Measurements from ENCODE around the gene CBFA2T3. TPM values are rescaled to one million over a fixed set of nuclear protein-coding genes. Genes with fewer than 3 reads are reported as not detected.

Gene CBFA2T3
- total RNA-seq, 1 donor from 2014 or later: 2.4 TPM

DNA sequence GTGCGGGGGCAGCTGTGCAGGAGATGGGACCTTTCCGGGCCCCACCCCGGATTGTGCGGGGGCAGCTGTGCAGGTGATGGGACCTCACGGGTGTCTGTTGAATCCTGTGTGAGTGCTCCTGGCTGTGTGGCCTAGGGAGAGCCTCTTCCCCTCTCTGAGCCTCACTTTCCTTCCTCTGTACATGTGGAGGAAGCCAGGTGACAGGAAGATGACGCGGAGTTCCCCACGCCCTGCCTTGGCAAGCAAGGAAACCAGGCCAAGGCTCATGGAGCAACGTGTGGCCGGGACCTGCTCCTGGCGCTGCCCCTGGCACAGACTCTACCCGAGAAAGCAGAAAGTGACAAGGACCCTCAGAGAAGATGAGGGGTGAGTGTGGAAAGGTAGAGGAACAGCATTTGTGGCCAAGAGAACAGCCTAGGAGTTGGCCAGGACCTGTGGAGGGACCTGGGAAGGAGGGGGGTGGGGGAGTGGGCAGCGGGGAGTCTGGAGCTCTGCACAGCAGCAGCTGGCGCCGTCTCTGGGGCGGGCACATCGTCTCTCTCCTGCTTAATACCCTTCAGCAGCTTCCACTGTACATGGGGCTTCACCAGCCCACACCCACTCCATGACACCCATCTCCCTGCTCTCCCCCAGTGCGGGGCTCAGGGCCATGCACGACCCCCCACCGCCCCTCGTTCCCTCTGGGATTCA is 72.2 kb downstream of the CBFA2T3 start:
- Histone ChIP-seq H3K9ac (ENCODE audit: low read length) (no peak overlapping the region), H3K4me1 (ENCODE audit: insufficient read depth, low read length) (peaks cover 3% of the 10 kb centered on the region), H3K27me3 (ENCODE audit: insufficient read depth, low read length) (no peaks in the 10 kb centered on the region), H2AFZ (ENCODE audit: low read depth, low read length) (no peak overlapping the region), H3K36me3 (ENCODE audit: insufficient read depth, low read length) (no peaks in the 10 kb centered on the region), H3K9me3 (ENCODE audit: insufficient read depth, low read depth, low read length) (no peaks in the 10 kb centered on the region), H3K4me2 (ENCODE audit: low read length) (no peak overlapping the region), H4K20me1 (ENCODE audit: insufficient read depth, low read length) (no peaks in the 10 kb centered on the region), H3K4me3 (ENCODE audit: insufficient read depth, low read depth, low read length) (no peak overlapping the region), H3K27ac (ENCODE audit: low read depth, low read length) (no peak overlapping the region), H3K79me2 (ENCODE audit: insufficient read depth, low read length) (no peaks in the 10 kb centered on the region)
- no peaks in the 10 kb centered on the region for H3K36me3 Mint-ChIP-seq (ENCODE audit: low read depth, unreplicated experiment)
- H3K4me1 Mint-ChIP-seq (ENCODE audit: low read depth, unreplicated experiment): peaks cover 6% of the 10 kb centered on the region
- TF ChIP-seq, protein P1, sequence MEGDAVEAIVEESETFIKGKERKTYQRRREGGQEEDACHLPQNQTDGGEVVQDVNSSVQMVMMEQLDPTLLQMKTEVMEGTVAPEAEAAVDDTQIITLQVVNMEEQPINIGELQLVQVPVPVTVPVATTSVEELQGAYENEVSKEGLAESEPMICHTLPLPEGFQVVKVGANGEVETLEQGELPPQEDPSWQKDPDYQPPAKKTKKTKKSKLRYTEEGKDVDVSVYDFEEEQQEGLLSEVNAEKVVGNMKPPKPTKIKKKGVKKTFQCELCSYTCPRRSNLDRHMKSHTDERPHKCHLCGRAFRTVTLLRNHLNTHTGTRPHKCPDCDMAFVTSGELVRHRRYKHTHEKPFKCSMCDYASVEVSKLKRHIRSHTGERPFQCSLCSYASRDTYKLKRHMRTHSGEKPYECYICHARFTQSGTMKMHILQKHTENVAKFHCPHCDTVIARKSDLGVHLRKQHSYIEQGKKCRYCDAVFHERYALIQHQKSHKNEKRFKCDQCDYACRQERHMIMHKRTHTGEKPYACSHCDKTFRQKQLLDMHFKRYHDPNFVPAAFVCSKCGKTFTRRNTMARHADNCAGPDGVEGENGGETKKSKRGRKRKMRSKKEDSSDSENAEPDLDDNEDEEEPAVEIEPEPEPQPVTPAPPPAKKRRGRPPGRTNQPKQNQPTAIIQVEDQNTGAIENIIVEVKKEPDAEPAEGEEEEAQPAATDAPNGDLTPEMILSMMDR (IDR thresholded peaks at IDR 0.05; ENCODE audit: insufficient read depth, low read depth, low read length): no peak
- no peak for TF ChIP-seq EZH2 (IDR thresholded peaks at IDR 0.05; ENCODE audit: insufficient read depth, low read length)
- H3K27ac Mint-ChIP-seq (ENCODE audit: unreplicated experiment): no peak overlapping the region
- no peaks in the 10 kb centered on the region for H3K9me3 Mint-ChIP-seq (ENCODE audit: unreplicated experiment)
- no peak for DNase-seq (ENCODE audit: low read depth)
- H3K4me3 Mint-ChIP-seq (ENCODE audit: unreplicated experiment): no peak overlapping the region
- peaks cover 11% of the 10 kb centered on the region for H3K27me3 Mint-ChIP-seq (ENCODE audit: low read depth, unreplicated experiment)
- no peak for FAIRE-seq

GRCh38 chr16:88903267-88903666 is 73.7 kb downstream of the CBFA2T3 start:
- H3K27ac Mint-ChIP-seq (ENCODE audit: unreplicated experiment): no peak overlapping the region
- Histone ChIP-seq H3K79me2 (ENCODE audit: insufficient read depth, low read length) (no peaks in the 10 kb centered on the region), H3K9me3 (ENCODE audit: insufficient read depth, low read depth, low read length) (no peaks in the 10 kb centered on the region), H3K27me3 (ENCODE audit: insufficient read depth, low read length) (no peaks in the 10 kb centered on the region), H3K4me3 (ENCODE audit: insufficient read depth, low read depth, low read length) (no peak overlapping the region), H3K4me1 (ENCODE audit: insufficient read depth, low read length) (peaks cover 3% of the 10 kb centered on the region), H2AFZ (ENCODE audit: low read depth, low read length) (no peak overlapping the region), H3K9ac (ENCODE audit: low read length) (no peak overlapping the region), H3K4me2 (ENCODE audit: low read length) (no peak overlapping the region), H3K27ac (ENCODE audit: low read depth, low read length) (no peak overlapping the region), H3K36me3 (ENCODE audit: insufficient read depth, low read length) (no peaks in the 10 kb centered on the region), H4K20me1 (ENCODE audit: insufficient read depth, low read length) (no peaks in the 10 kb centered on the region)
- no peak overlapping the region for H3K4me3 Mint-ChIP-seq (ENCODE audit: unreplicated experiment)
- DNase-seq (ENCODE audit: low read depth) (no peak), FAIRE-seq (no peak)
- H3K36me3 Mint-ChIP-seq (ENCODE audit: low read depth, unreplicated experiment): no peaks in the 10 kb centered on the region
- peaks cover 6% of the 10 kb centered on the region for H3K4me1 Mint-ChIP-seq (ENCODE audit: low read depth, unreplicated experiment)
- TF ChIP-seq EZH2 (IDR thresholded peaks at IDR 0.05; ENCODE audit: insufficient read depth, low read length): no peak
- TF ChIP-seq, protein P1 (IDR thresholded peaks at IDR 0.05; ENCODE audit: insufficient read depth, low read depth, low read length): no peak
- peaks cover 15% of the 10 kb centered on the region for H3K27me3 Mint-ChIP-seq (ENCODE audit: low read depth, unreplicated experiment)
- H3K9me3 Mint-ChIP-seq (ENCODE audit: unreplicated experiment): no peaks in the 10 kb centered on the region

- no peaks in the 10 kb centered on the region for H3K36me3 ChIP-seq (ENCODE audit: insufficient read depth, low read length)
- H3K9ac ChIP-seq (ENCODE audit: low read length): no peak overlapping the region
- Mint-ChIP-seq H3K27me3 (ENCODE audit: low read depth, unreplicated experiment) (peaks cover 17% of the 10 kb centered on the region), H3K4me3 (ENCODE audit: unreplicated experiment) (no peak overlapping the region), H3K4me1 (ENCODE audit: low read depth, unreplicated experiment) (peaks cover 5% of the 10 kb centered on the region), H3K27ac (ENCODE audit: unreplicated experiment) (no peak overlapping the region), H3K36me3 (ENCODE audit: low read depth, unreplicated experiment) (no peaks in the 10 kb centered on the region), H3K9me3 (ENCODE audit: unreplicated experiment) (no peaks in the 10 kb centered on the region)
- no peak overlapping the region for H2AFZ ChIP-seq (ENCODE audit: low read depth, low read length)
- H3K9me3 ChIP-seq (ENCODE audit: insufficient read depth, low read depth, low read length): no peaks in the 10 kb centered on the region
- H3K79me2 ChIP-seq (ENCODE audit: insufficient read depth, low read length): no peaks in the 10 kb centered on the region
- no peak overlapping the region for H3K27ac ChIP-seq (ENCODE audit: low read depth, low read length)
- FAIRE-seq (no peak), DNase-seq (ENCODE audit: low read depth) (no peak)
- H3K4me2 ChIP-seq (ENCODE audit: low read length): no peak overlapping the region
- H3K27me3 ChIP-seq (ENCODE audit: insufficient read depth, low read length): no peaks in the 10 kb centered on the region
- no peaks in the 10 kb centered on the region for H4K20me1 ChIP-seq (ENCODE audit: insufficient read depth, low read length)
- H3K4me1 ChIP-seq (ENCODE audit: insufficient read depth, low read length): peaks cover 3% of the 10 kb centered on the region
- no peak overlapping the region for H3K4me3 ChIP-seq (ENCODE audit: insufficient read depth, low read depth, low read length)
- TF ChIP-seq EZH2 (IDR thresholded peaks at IDR 0.05; ENCODE audit: insufficient read depth, low read length): no peak
- TF ChIP-seq, protein P1 (IDR thresholded peaks at IDR 0.05; ENCODE audit: insufficient read depth, low read depth, low read length): no peak
Observed at GRCh38 chr16:88902744-88903143, 74.3 kb downstream of the CBFA2T3 start.

Data from astrocyte (in vitro differentiated cells and primary cell).